ENCODE data around the gene ANKRD12.

GRCh38 chr18:9278028-9278427, 141.4 kb downstream of the ANKRD12 start:
- TF ChIP-seq EZH2phosphoT487 (conservative IDR thresholded peaks at IDR 0.05; ENCODE audit: low read length), result no peak
- TF ChIP-seq CTCF (IDR thresholded peaks at IDR 0.05; ENCODE audit: insufficient read depth, low read length, poor library complexity, severe bottlenecking), result no peak
